Activated CD8-positive, alpha-beta memory T cell treated with anti-CD3 and anti-CD28 coated beads, Interleukin-2, amount 50 U/mL, for 1 hour (primary cell): Measurements from ENCODE around the gene RAD51B.

ENCODE experiments used
- DNase-seq: peaks from one replicate; pipeline ENCODE4 v3.0.0-alpha.2; 2020; ENCODE audit errors: extremely low read depth

RAD51B gene

DNA sequence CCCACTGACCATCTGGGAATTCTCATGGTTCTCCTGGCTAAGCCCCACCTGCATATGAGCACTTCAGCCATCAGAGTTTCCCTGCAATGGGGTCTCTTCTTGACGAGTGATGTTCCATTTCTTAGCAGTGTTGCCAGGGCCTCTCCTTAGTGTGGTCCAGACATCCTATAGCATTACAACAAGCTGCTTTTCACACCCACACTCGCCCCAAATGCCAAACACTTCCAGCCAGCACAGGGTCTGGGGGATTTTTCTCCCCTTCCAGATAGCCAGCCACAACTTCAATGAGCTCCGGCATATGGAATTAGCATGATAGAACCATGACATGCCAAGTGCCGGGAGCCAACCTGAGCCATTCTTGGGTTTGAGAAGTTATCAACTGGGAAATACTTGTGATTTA is 705.9 kb downstream of the RAD51B start:
- no peak for DNase-seq

DNA sequence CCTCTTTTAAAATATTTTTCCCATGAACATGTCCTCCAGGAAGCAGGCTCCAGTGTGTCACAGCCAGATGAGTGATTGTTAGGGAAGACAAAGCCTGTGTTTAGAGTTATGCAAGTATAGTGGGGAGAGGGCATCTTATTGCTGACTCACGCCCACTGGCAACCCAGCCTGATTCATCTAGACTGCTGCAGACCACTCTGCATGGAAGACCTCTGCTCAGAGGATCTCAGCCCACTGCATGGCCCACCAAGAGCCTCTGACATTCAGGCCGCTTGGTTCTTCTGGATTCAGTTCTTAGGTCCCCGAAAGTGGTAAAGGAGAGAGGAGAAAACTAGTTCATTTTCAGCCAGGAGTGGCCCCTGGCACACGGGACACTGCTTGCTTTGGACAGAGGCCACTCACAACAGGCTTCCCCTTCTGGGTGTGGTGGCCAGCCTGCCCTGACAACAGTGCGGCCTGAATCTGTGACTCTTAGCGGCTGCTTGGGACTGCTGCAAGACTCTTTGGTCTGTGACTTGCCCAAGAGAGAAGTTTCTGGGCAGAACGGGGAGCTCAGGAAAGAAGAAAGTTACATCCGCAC is 707.0 kb downstream of the RAD51B start:
- no peak for DNase-seq

- no peak for DNase-seq
Observed at GRCh38 chr14:68527329-68527851, 707.8 kb downstream of the RAD51B start.

GRCh38 chr14:68528040-68528687 is 708.6 kb downstream of the RAD51B start:
- no peak for DNase-seq

DNA sequence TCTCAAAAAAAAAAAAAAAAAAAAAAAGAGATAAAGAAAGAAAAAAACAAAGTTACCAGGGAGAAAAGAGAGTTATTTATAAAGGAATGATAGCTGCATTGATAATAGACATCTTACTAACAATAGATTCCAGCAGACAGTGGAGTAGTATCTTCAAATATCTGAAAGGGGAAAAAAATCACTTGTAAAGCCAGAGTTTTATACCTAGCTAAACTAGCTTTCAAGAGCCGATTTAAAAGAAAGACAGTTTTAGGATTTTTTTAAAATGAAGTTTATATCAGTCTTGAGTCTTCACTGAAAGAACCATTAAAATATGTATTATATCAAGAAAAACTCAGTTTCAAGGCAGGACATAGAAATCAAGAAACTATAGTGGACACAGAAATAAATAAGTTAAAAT is 710.9 kb downstream of the RAD51B start:
- DNase-seq = no peak

DNA sequence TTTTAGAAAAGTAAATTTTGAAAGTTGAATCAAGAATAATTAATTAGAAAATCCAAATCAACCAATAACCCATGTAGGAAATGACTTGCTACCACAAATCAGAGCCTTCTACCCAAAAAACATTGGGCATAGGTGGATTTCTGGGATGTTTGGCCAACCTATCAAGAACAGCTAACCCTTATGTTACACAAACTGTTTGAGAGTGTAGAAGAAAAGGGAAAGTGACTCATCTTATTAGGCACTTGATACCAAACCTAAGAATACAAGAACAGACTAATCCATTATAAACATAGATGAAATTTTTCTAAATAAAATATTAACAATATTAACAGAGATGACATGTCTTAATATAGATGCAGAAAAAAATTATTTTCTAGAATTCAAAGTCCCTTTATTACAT is 712.9 kb downstream of the RAD51B start:
- DNase-seq = no peak

DNA sequence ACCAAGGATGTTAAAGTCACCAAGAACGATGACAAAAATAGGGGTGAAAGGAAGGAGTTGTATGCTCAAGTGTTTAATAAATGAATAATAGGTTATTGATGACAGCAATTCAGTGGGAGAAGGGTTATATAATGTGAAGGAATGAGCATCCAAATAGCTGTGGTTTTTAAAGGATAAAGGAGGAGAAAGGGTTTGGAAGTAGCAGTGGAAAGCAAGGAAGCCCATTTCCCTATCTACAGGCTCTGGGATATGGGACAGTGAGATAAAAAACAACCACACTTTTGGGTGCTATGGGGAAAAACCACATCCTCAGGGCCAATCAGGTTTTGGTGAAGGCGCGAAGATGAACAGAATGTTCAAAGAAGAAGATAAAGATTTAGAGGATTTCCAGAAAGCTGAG is 714.7 kb downstream of the RAD51B start:
- DNase-seq = no peak

- DNase-seq = no peak
Observed at GRCh38 chr14:68535404-68536017, 715.9 kb downstream of the RAD51B start.

GRCh38 chr14:68536018-68536410 is 716.4 kb downstream of the RAD51B start:
- DNase-seq = no peak

DNA sequence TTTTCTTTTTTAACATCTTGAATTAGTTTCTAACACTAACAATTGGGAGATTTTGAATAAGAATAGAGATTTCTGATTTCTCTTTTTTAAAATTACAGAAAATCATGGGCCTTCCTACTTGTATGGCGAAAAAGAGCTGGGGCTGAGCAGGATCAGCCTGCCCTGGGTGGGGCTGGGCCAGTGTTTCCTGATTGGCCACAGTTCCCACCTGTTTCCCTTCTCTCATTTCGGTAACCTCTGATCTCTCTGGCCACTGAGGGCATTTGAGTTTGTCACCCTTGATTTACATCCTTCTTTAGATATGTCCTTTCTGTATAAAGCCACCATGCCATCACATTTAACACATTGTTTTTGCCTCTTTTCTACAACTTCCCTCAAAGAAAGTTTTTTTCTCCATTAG is 719.1 kb downstream of the RAD51B start:
- DNase-seq = no peak

DNA sequence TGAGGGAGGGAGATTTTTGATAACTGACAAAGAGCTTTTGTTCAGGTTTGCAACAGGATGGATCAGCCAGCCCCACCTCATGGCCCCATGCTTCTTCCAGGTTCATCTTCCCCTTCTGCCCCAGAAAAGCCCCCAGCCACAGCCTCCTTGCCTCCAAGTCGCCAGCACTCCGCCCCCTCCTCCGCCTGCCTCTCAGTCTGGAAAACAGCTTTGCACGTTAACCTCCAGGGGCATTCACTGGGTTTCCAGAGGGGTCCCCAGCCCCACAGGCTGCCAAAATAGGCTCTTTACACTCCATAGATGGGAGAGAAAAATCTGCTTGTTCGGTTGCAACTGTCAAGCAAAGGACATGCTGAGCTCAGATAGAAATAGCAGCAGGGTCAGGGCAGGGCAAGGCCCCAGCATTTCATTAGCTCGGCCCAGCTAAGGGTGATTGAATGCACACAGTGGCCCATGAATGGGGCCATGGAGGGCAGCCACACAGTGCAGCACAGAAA is 719.7 kb downstream of the RAD51B start:
- DNase-seq = no peak

GRCh38 chr14:68539789-68540188 is 720.2 kb downstream of the RAD51B start:
- DNase-seq = no peak

- no peak for DNase-seq
Observed at GRCh38 chr14:68541178-68541896, 721.8 kb downstream of the RAD51B start.

DNA sequence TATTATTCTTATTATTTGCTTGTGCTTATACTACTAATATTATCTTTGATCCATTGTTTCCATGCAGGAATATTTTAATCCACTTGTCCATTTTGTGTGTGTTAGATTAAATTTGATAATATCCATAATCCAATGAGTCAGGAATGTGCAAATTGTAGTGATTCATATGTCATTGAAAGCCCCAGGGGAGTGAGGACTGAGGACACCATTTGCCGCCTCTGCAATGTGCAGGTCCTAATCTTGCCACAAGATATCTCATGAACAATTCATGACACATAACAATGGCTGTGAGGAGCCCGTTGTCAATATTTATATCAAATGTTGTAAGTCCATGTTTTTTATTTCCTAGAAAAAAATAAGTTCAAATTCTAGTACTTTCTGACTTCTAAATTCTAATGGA is 722.8 kb downstream of the RAD51B start:
- DNase-seq = no peak

GRCh38 chr14:68543516-68543915 is 723.9 kb downstream of the RAD51B start:
- no peak for DNase-seq

DNA sequence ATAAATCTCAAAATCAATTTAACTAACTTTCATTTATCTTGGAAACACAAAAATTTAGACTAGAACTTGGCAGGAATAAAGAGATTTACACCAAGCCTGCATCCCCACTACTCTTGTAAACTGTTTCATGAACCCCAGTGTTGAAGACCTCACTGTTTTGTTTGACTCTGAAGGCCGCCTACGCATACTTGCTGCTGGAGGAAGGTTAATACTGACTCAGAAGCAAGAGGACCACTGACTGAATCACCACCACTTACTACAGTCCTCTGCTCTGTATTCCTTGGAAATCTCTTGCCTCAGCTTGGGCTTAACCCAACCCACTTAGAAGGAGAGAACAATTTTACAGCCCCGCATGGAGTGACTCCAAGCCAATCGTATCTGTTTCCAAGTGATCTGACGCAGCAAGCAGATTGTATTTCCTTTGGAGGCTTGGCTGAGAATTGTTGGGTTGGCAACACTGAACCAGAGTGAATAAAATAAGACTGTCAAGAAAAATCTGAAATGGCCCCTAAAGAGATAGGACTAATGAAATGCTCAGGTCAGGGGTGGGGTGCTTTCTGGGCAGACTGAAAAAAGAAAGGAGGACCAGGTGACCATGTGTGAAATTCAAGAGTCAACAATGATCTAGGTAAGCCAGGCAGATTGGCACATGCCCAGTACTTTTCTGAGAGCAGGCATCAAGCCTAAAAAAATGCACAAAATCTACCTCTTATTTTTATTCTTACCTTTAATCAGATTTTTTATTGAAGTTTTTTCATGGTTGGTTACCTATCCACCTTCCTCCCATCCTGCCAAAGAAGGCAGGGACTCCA is 724.7 kb downstream of the RAD51B start:
- DNase-seq = no peak

DNA sequence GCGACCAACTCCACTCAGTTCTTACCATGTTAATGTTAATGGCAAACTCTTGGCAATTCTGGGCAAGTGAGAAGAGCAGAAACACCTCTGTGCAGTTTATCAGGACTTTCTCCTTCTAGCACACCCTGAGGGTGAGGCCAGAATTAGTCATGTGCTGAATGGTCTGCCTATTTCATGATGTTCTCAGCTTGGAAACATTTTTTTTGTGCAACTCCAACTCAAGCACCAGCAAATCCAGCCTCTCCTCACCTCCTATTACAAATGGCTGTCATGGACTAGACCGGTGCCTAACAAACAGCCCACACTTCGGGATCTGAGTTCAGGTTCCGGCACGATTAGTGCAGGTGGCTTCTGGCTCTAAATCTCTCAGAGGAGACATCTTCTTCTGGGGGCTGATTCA is 727.3 kb downstream of the RAD51B start:
- DNase-seq = no peak

DNA sequence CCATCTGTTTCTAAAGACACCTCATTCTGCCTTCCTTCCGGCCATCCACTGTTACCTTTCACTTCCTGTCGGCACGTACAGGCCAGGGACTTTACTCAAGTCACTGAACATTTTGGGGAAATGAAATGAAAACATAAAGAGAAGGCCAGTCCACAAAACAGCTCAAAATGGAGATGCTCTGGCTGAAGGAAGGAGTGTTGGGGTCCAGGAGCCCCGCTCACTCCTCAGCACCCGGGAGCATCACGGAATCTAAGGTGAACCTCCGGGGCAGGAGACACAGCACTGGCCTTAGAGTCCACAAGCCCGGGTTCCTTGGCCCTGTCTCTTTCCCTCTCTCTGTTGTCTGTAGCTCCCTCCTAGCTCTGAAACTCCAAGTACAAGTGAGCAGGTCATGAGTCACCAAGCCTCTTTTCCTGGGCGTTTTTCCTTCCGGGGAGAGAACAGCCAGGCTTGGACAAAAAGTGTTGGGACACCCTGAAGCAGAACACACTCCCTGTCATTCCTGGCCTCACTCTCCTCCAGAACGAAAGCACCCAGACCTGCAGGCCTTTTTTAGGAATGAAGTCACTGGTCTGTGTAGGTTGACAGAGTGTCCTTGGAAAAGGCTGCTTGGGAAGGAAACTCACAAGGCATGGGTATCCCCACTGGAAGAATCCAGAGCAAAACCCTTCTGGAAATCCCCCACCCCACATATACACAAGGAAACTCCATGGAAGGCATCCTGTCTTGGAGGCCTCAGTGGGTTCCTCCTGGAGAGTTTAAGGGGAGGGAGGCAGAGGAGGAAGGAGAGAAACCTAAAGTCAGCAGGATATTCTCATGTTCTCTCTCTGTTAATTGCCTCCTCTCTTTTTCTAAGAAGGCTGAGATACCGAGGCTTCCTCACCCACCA is 728.0 kb downstream of the RAD51B start:
- no peak for DNase-seq

GRCh38 chr14:68548194-68549076 is 728.9 kb downstream of the RAD51B start:
- DNase-seq = no peak

DNA sequence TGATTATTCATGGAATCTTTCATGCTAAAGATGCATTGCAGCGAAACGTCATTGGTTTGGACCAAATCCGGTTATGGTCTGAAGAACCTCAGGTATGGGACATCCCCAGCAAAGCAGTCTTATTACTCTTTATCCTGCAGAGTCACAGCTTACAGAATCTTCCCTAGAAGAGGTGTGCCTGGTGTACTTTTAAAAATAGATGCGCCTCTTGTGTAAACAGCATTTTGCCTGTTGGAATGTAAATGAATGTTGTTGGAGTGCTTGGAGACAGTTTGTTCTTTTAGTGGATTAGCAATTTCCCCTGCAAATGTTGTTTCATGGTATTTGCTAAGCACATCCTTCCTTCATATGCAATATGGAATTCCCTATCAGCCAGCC is 730.7 kb downstream of the RAD51B start:
- no peak for DNase-seq
